Measurements from ENCODE around the gene KANTR. TPM values are rescaled to one million over a fixed set of nuclear protein-coding genes. Genes with fewer than 3 reads are reported as not detected.

KANTR gene
- total and polyA plus RNA-seq, 2 of the 4 experiments (the other 2 are of a cell fraction) = 1.6 to 6.3 TPM

GRCh38 chrX:53128097-53128749 lies 34.3 kb downstream of the KANTR start:
- H3K23ac ChIP-seq (ENCODE audit: low read depth, low read length) = peak overlapping the region; percentile 57
- H3K18ac ChIP-seq (ENCODE audit: low read depth, low read length) = peak overlapping the region; percentile 94
- no peaks in the 10 kb centered on the region for H3K9me3 ChIP-seq (ENCODE audit: control insufficient read depth, insufficient read depth, low read length)
- dilution Hi-C loops (cut with HindIII; ENCODE audit: low sequenced_read_pairs, unreplicated experiment) = no loop called here
- CTCF ChIA-PET = no interaction called here
- H3K56ac ChIP-seq (ENCODE audit: extremely low read depth, insufficient read depth, low read length) = peak overlapping the region; percentile 76; the same call in 1 of the 2 replicates
- peak; percentile 69 for ATAC-seq (ENCODE audit: low read depth)
- H3K79me1 ChIP-seq (ENCODE audit: low read depth in 1 of 2, low read length in 2 of 2) = peaks cover 4 to 14% of the 10 kb centered on the region in 2 experiments; a peak in 3 of 4 replicates
- H3K4me2 ChIP-seq (ENCODE audit: low read depth, low read length) = peak overlapping the region; percentile 72
- peak overlapping the region; percentile 86 for H2BK20ac ChIP-seq (ENCODE audit: low read depth, low read length)
- H4K8ac ChIP-seq (ENCODE audit: low read depth in 2 of 2, low read length in 2 of 2) = peak overlapping the region in 1 of 2 experiments; percentile 64; a peak in 3 of 4 replicates
- H2AFZ ChIP-seq (replicated peaks; ENCODE audit: low read length, poor library complexity) = peak overlapping the region; percentile 4
- H3K4me1 ChIP-seq (ENCODE audit: control insufficient read depth, insufficient read depth, low read length) = peaks cover 11% of the 10 kb centered on the region
- peak overlapping the region; percentile 66 for H2BK120ac ChIP-seq (ENCODE audit: low read depth, low read length)
- POLR2A ChIA-PET (ENCODE audit: unreplicated experiment) = no interaction called here
- peak overlapping the region; percentile 92 for H4K5ac ChIP-seq (ENCODE audit: low read depth, low read length)
- peak overlapping the region; percentile 31 for H2AK9ac ChIP-seq (replicated peaks; ENCODE audit: low read depth, low read length, poor library complexity)
- H3K4ac ChIP-seq (ENCODE audit: low read depth, low read length) = peak overlapping the region; percentile 78
- DNase-seq = peak; percentile 35
- H2BK5ac ChIP-seq (ENCODE audit: low read depth, low read length, poor library complexity, severe bottlenecking) = peak overlapping the region; percentile 95
- intact Hi-C loops (cut with micrococcal nuclease) = no loop called here
- TF ChIP-seq MAFK (IDR thresholded peaks at IDR 0.05; ENCODE audit: low read depth, low read length) = no peak
- TF ChIP-seq SMC3 (IDR thresholded peaks at IDR 0.05; ENCODE audit: low read depth, low read length) = no peak
- TF ChIP-seq MXI1 (IDR thresholded peaks at IDR 0.05; ENCODE audit: borderline replicate concordance, low read depth, low read length) = no peak
- peak overlapping the region; percentile 46; the same call in 1 of the 2 replicates for H2AK5ac ChIP-seq (ENCODE audit: low read depth, low read length)
- no TSS peak for BruUV-seq (replicated peaks)
- peaks cover 9% of the 10 kb centered on the region for H3K27me3 ChIP-seq (ENCODE audit: control insufficient read depth, insufficient read depth, low read length)
- peak overlapping the region; percentile 16; the same call in 2 of the 3 replicates for H2BK15ac ChIP-seq (ENCODE audit: low read depth, low read length)
- H3K9ac ChIP-seq (ENCODE audit: low read depth, low read length) = peak overlapping the region; percentile 5
- peak overlapping the region; percentile 89 for H4K91ac ChIP-seq (ENCODE audit: insufficient read depth, low read depth, low read length)
- no CpG with 5 or more reads among the region's 3 CpGs for WGBS, 2 experiments (ENCODE audit: extremely low coverage in 2 of 2, insufficient read length in 1 of 2)
- in situ Hi-C loops (cut with MboI; ENCODE audit: low sequenced_read_pairs) = no loop called here
- peaks cover 4% of the 10 kb centered on the region; the same call in 1 of the 2 replicates for H3K9me1 ChIP-seq (ENCODE audit: insufficient read depth, low read length)
- no peak overlapping the region for H3K4me3 ChIP-seq (ENCODE audit: insufficient read depth, low read depth, low read length)
- peak overlapping the region; percentile 5 for H3K14ac ChIP-seq (replicated peaks; ENCODE audit: low read depth, low read length)
- peak overlapping the region; percentile 88; the same call in 1 of the 2 replicates for H3K27ac ChIP-seq (ENCODE audit: insufficient read depth, low read length)
- H4K20me1 ChIP-seq (ENCODE audit: insufficient read depth, low read length) = no peaks in the 10 kb centered on the region
- peaks cover 6% of the 10 kb centered on the region; the same call in 1 of the 2 replicates for H3K36me3 ChIP-seq (ENCODE audit: control insufficient read depth, insufficient read depth, low read length)
